Fibroblast of skin of left quadriceps (primary cell): Measurements from ENCODE around the gene MOGAT2.

Experiments
- DNase-seq, 2 experiments: peaks; one replicate each; pipeline ENCODE4 v3.0.0-alpha.2; 2013; ENCODE audit warnings: low read depth in 2 of 2

Gene MOGAT2

GRCh38 chr11:75779960-75780359 lies 62.3 kb downstream of the MOGAT2 start:
- DNase-seq: no peak

GRCh38 chr11:75780888-75781287 lies 63.2 kb downstream of the MOGAT2 start:
- no peak for DNase-seq

GRCh38 chr11:75781296-75781695 lies 63.7 kb downstream of the MOGAT2 start:
- no peak for DNase-seq

- DNase-seq: no peak
Measured at GRCh38 chr11:75781831-75782230, 64.2 kb downstream of the MOGAT2 start.
